Umbilical cord (tissue), 2 donors: ENCODE results near the gene RBFA. TPM values are rescaled to one million over a fixed set of nuclear protein-coding genes. Genes with fewer than 3 reads are reported as not detected.
A peak's percentile ranks its signal among the peaks of the same experiment; 100 is the strongest.

Experiments used
- DNase-seq: peaks from one replicate; pipeline ENCODE4 v3.0.0-alpha.2; 2015; ENCODE audit warnings: low spot score
- total RNA-seq: library from RNA; depleted of rRNA; stranded (reverse); fragments of >200 nt; gene quantifications from one replicate; pipeline ENCODE4 v1.2.3, GENCODE V29; 2014; ENCODE audit warnings: low replicate concordance; ENCODE audit not compliant: insufficient read depth

RBFA gene
- total RNA-seq, 1 donor from 2014 or later, result 27.4 TPM

- no peak for DNase-seq
These were observed 4.5 kb upstream of the RBFA start for GRCh38 chr18:80029690-80030089.

GRCh38 chr18:80033181-80034067, 810 bp upstream of the RBFA start:
- no peak for DNase-seq

- peak; percentile 10 for DNase-seq
These were observed 695 bp downstream of the RBFA start for GRCh38 chr18:80034852-80035406.

- no peak for DNase-seq
These were observed 1.8 kb downstream of the RBFA start for GRCh38 chr18:80035997-80036396.

GRCh38 chr18:80037300-80037699, 3.1 kb downstream of the RBFA start:
- no peak for DNase-seq

GRCh38 chr18:80037869-80038630, 3.8 kb downstream of the RBFA start:
- DNase-seq, result peak; percentile 7

GRCh38 chr18:80040515-80040914, 6.3 kb downstream of the RBFA start:
- no peak for DNase-seq

- DNase-seq, result no peak
These were observed 7.2 kb downstream of the RBFA start for GRCh38 chr18:80041424-80041823.

- DNase-seq, result no peak
These were observed 8.6 kb downstream of the RBFA start for GRCh38 chr18:80042785-80043184.

- DNase-seq, result no peak
These were observed 9.8 kb downstream of the RBFA start for GRCh38 chr18:80044072-80044471.

- DNase-seq, result no peak
These were observed 11.8 kb downstream of the RBFA start for GRCh38 chr18:80046011-80046410.

GRCh38 chr18:80046431-80046830, 12.2 kb downstream of the RBFA start:
- DNase-seq, result no peak

GRCh38 chr18:80046961-80047541, 12.8 kb downstream of the RBFA start:
- DNase-seq, result no peak

GRCh38 chr18:80050797-80051196, 16.6 kb downstream of the RBFA start:
- no peak for DNase-seq

- DNase-seq, result no peak
These were observed 21.9 kb downstream of the RBFA start for GRCh38 chr18:80056095-80056494.

GRCh38 chr18:80059945-80060344, 25.7 kb downstream of the RBFA start:
- no peak for DNase-seq

- DNase-seq, result no peak
These were observed 31.5 kb downstream of the RBFA start for GRCh38 chr18:80065705-80066104.

- DNase-seq, result no peak
These were observed 33.1 kb downstream of the RBFA start for GRCh38 chr18:80067321-80067720.

- DNase-seq, result no peak
These were observed 33.7 kb downstream of the RBFA start for GRCh38 chr18:80067897-80068296.

GRCh38 chr18:80068571-80069272, 34.5 kb downstream of the RBFA start:
- no peak for DNase-seq

GRCh38 chr18:80070825-80071224, 36.6 kb downstream of the RBFA start:
- no peak for DNase-seq
